ENCODE measurements around the gene LHX4. TPM values are rescaled to one million over a fixed set of nuclear protein-coding genes. Genes with fewer than 3 reads are reported as not detected.

The LHX4 gene
- total and polyA plus RNA-seq, 2 of the 4 experiments (the other 2 are of a cell fraction): 0.05 to 0.18 TPM

DNA sequence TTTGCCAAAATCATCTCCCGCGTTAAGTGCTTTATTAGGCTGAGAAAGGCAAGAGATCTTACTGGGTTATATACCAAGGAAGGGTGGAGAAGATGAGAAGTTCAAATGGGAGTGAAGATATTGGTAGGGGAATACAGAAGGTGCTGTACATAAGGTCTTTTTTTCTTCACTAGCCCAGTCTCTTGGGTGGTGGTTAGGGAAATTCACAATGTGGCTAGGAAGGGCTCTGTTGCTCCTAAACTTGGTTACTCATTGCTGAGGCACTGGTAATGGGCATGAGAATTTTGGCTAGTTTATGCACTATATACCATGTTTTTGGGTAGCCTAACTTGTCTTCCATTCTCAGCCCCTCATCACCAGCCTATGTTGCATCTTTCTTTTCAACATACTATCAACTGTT, 50.6 kb downstream of the LHX4 start:
- peaks cover 10% of the 10 kb centered on the region for H3K9me1 ChIP-seq (ENCODE audit: insufficient read depth, low read length)
- no peak overlapping the region for H3K4me3 ChIP-seq (ENCODE audit: insufficient read depth, low read depth, low read length)
- in situ Hi-C loops (cut with MboI; ENCODE audit: low sequenced_read_pairs) (no loop called here), intact Hi-C loops (cut with micrococcal nuclease) (loop anchor here (5.0 kb wide), 1 partner anchor 62 kb away; no protein-coding TSS in a partner anchor), dilution Hi-C loops (cut with HindIII; ENCODE audit: low sequenced_read_pairs, unreplicated experiment) (no loop called here)
- no peak overlapping the region for H2BK20ac ChIP-seq (ENCODE audit: low read depth, low read length)
- no peak overlapping the region for H2AK9ac ChIP-seq (replicated peaks; ENCODE audit: low read depth, low read length, poor library complexity)
- H2BK5ac ChIP-seq (ENCODE audit: low read depth, low read length, poor library complexity, severe bottlenecking): no peak overlapping the region
- H3K9me3 ChIP-seq (ENCODE audit: control insufficient read depth, insufficient read depth, low read length): no peaks in the 10 kb centered on the region
- ChIA-PET POLR2A (ENCODE audit: unreplicated experiment) (no interaction called here), CTCF (interaction anchor here (0.6 kb wide), 1 partner anchor 823 kb away, joined by 5 read pairs; no protein-coding TSS in a partner anchor)
- H3K4ac ChIP-seq (ENCODE audit: low read depth, low read length): no peak overlapping the region
- H3K4me1 ChIP-seq (ENCODE audit: control insufficient read depth, insufficient read depth, low read length): peaks cover 2% of the 10 kb centered on the region; the same call in 1 of the 2 replicates
- H3K23ac ChIP-seq (ENCODE audit: low read depth, low read length): no peak overlapping the region
- H2AK5ac ChIP-seq (ENCODE audit: low read depth, low read length): no peak overlapping the region
- no peak overlapping the region for H2BK120ac ChIP-seq (ENCODE audit: low read depth, low read length)
- no peak overlapping the region for H3K56ac ChIP-seq (ENCODE audit: extremely low read depth, insufficient read depth, low read length)
- H3K18ac ChIP-seq (ENCODE audit: low read depth, low read length): no peak overlapping the region
- H3K27ac ChIP-seq (ENCODE audit: insufficient read depth, low read length): no peak overlapping the region
- no peak overlapping the region for H3K14ac ChIP-seq (replicated peaks; ENCODE audit: low read depth, low read length)
- no peak overlapping the region for H4K5ac ChIP-seq (ENCODE audit: low read depth, low read length)
- ATAC-seq (ENCODE audit: low read depth) (no peak), DNase-seq (no peak)
- no peaks in the 10 kb centered on the region for H3K27me3 ChIP-seq (ENCODE audit: control insufficient read depth, insufficient read depth, low read length)
- H3K9ac ChIP-seq (ENCODE audit: low read depth, low read length): no peak overlapping the region
- H4K20me1 ChIP-seq (ENCODE audit: insufficient read depth, low read length): peaks cover 3% of the 10 kb centered on the region; the same call in 1 of the 2 replicates
- no peak overlapping the region for H4K91ac ChIP-seq (ENCODE audit: insufficient read depth, low read depth, low read length)
- no peaks in the 10 kb centered on the region for H3K79me1 ChIP-seq (ENCODE audit: low read depth in 1 of 2, low read length in 2 of 2)
- H4K8ac ChIP-seq (ENCODE audit: low read depth in 2 of 2, low read length in 2 of 2): no peak overlapping the region
- WGBS, 2 experiments (ENCODE audit: extremely low coverage in 2 of 2, insufficient read length in 1 of 2): no CpG with 5 or more reads among the region's 2 CpGs
- no peak overlapping the region for H2BK15ac ChIP-seq (ENCODE audit: low read depth, low read length)
- no TSS peak for BruUV-seq (replicated peaks)
- H3K4me2 ChIP-seq (ENCODE audit: low read depth, low read length): no peak overlapping the region
- no peak overlapping the region for H2AFZ ChIP-seq (replicated peaks; ENCODE audit: low read length, poor library complexity)
- peaks cover 18% of the 10 kb centered on the region for H3K36me3 ChIP-seq (ENCODE audit: control insufficient read depth, insufficient read depth, low read length)
- TF ChIP-seq CHD1 (IDR thresholded peaks at IDR 0.05; ENCODE audit: low read depth, low read length): no peak
- TF ChIP-seq FOS (IDR thresholded peaks at IDR 0.05; ENCODE audit: low read depth, low read length): no peak
- TF ChIP-seq SMC3 (IDR thresholded peaks at IDR 0.05; ENCODE audit: low read depth, low read length): no peak
- no peak for TF ChIP-seq NFE2L2 (IDR thresholded peaks at IDR 0.05; ENCODE audit: low read depth, low read length)
- TF ChIP-seq, protein P1, sequence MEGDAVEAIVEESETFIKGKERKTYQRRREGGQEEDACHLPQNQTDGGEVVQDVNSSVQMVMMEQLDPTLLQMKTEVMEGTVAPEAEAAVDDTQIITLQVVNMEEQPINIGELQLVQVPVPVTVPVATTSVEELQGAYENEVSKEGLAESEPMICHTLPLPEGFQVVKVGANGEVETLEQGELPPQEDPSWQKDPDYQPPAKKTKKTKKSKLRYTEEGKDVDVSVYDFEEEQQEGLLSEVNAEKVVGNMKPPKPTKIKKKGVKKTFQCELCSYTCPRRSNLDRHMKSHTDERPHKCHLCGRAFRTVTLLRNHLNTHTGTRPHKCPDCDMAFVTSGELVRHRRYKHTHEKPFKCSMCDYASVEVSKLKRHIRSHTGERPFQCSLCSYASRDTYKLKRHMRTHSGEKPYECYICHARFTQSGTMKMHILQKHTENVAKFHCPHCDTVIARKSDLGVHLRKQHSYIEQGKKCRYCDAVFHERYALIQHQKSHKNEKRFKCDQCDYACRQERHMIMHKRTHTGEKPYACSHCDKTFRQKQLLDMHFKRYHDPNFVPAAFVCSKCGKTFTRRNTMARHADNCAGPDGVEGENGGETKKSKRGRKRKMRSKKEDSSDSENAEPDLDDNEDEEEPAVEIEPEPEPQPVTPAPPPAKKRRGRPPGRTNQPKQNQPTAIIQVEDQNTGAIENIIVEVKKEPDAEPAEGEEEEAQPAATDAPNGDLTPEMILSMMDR (conservative IDR thresholded peaks at IDR 0.05; ENCODE audit: low read depth, low read length): no peak
- no peak for TF ChIP-seq POLR2A (IDR thresholded peaks at IDR 0.05; ENCODE audit: low read depth, low read length)
- no peak for TF ChIP-seq CEBPB (IDR thresholded peaks at IDR 0.05; ENCODE audit: low read depth, low read length)
- TF ChIP-seq, protein P2, sequence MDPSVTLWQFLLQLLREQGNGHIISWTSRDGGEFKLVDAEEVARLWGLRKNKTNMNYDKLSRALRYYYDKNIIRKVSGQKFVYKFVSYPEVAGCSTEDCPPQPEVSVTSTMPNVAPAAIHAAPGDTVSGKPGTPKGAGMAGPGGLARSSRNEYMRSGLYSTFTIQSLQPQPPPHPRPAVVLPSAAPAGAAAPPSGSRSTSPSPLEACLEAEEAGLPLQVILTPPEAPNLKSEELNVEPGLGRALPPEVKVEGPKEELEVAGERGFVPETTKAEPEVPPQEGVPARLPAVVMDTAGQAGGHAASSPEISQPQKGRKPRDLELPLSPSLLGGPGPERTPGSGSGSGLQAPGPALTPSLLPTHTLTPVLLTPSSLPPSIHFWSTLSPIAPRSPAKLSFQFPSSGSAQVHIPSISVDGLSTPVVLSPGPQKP (IDR thresholded peaks at IDR 0.05; ENCODE audit: borderline replicate concordance, low read depth, low read length): no peak
- no peak for TF ChIP-seq BHLHE40 (IDR thresholded peaks at IDR 0.05; ENCODE audit: low read depth, low read length)
- no peak for TF ChIP-seq MAFK (IDR thresholded peaks at IDR 0.05; ENCODE audit: low read depth, low read length)
- no peak for TF ChIP-seq MXI1 (IDR thresholded peaks at IDR 0.05; ENCODE audit: borderline replicate concordance, low read depth, low read length)

Data from IMR-90 (cell line).